Activated naive CD8-positive, alpha-beta T cell (primary cell): ENCODE results near the gene IGFLR1.
"Not testable (repeated sequence)": the region's sequence is repeated elsewhere in the genome, so short reads cannot be mapped to it uniquely, and the experiment has no call there.

Experiments
- H3K27ac Mint-ChIP-seq: one replicate; pipeline ENCODE4 v1.8.0; 2021; ENCODE audit warnings: mixed read lengths
- H3K27me3 Mint-ChIP-seq: one replicate; pipeline ENCODE4 v1.8.0; 2021; ENCODE audit warnings: mixed read lengths
- H3K36me3 Mint-ChIP-seq: one replicate; pipeline ENCODE4 v1.8.0; 2021; ENCODE audit warnings: mixed read lengths
- H3K4me1 Mint-ChIP-seq: one replicate; pipeline ENCODE4 v1.8.0; 2021; ENCODE audit warnings: low read depth, mixed read lengths
- H3K4me3 Mint-ChIP-seq: one replicate; pipeline ENCODE4 v1.8.0; 2021; ENCODE audit warnings: mild to moderate bottlenecking, mixed read lengths
- H3K9me3 Mint-ChIP-seq: one replicate; pipeline ENCODE4 v1.8.0; 2021; ENCODE audit warnings: low read depth, mixed read lengths

IGFLR1 gene

GRCh38 chr19:35708391-35708790 is 33.9 kb downstream of the IGFLR1 start:
- H3K4me3 Mint-ChIP-seq = no peak overlapping the region
- H3K36me3 Mint-ChIP-seq = no peaks in the 10 kb centered on the region
- H3K4me1 Mint-ChIP-seq = peaks cover 28% of the 10 kb centered on the region
- H3K9me3 Mint-ChIP-seq = no peaks in the 10 kb centered on the region
- H3K27me3 Mint-ChIP-seq = no peaks in the 10 kb centered on the region
- no peak overlapping the region for H3K27ac Mint-ChIP-seq

DNA sequence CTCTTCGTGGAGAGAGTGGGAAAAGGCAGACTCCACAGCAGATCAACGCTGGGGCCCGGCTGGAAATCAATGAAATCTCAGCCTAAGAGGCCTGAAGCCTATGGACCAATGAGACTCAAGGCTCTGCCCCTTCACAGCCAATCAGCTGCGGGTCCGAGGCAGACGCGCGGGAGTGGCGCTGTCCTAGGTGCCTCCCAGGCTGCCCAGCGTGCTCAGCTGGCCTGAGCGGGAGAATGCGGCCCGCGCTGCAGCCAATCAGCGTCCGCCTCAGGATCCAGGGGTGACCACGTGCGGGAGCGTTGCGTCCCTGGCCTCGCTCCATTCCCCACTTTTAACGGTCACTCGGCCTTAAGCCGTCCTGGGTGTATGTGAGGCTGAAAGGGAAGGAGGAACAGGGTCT is 38.0 kb downstream of the IGFLR1 start, which contains the start of gene ZBTB32:
ZBTB32 (plus strand) TSS at position 341 of the 400 bp plus-strand sequence. CDS start 10,069 bp downstream, outside the sequence.
- Mint-ChIP-seq H3K9me3 (no peaks in the 10 kb centered on the region), H3K4me3 (no peak within 1 kb of the TSS), H3K27me3 (no peaks in the 10 kb centered on the region), H3K36me3 (no peaks in the 10 kb centered on the region), H3K4me1 (peaks cover 5% of the 10 kb centered on the region), H3K27ac (no peak within 1 kb of the TSS)

DNA sequence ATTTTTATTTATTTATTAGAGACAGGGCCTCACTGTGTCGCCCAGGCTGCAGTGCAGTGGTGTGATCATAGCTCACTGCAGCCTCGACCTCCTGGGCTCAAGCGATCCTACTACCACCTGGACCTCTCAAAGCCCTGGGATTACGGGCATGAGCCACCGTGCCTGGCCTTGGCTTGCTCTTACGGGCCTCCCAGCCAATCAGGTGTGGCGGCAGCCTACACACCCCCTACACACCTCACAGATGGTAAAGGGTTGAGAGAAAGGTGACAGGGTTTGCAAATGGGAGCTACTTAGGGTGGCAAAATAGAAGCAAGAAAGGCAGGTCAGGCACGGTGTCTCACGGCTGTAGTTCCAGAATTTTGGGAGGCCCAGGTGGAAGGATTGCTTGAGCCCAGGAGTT is 38.9 kb downstream of the IGFLR1 start:
- Mint-ChIP-seq H3K27ac (no peak overlapping the region), H3K9me3 (no peaks in the 10 kb centered on the region), H3K36me3 (no peaks in the 10 kb centered on the region), H3K4me1 (peaks cover 5% of the 10 kb centered on the region), H3K27me3 (no peaks in the 10 kb centered on the region), H3K4me3 (no peak overlapping the region)

GRCh38 chr19:35702223-35703012 is 39.8 kb downstream of the IGFLR1 start:
- peak overlapping the region; percentile 92 for H3K4me3 Mint-ChIP-seq
- H3K4me1 Mint-ChIP-seq = peaks cover 5% of the 10 kb centered on the region
- peak overlapping the region; percentile 97 for H3K27ac Mint-ChIP-seq
- no peaks in the 10 kb centered on the region for H3K9me3 Mint-ChIP-seq
- no peaks in the 10 kb centered on the region for H3K36me3 Mint-ChIP-seq
- no peaks in the 10 kb centered on the region for H3K27me3 Mint-ChIP-seq

GRCh38 chr19:35696835-35697234 is 45.4 kb downstream of the IGFLR1 start:
- no peak overlapping the region for H3K27ac Mint-ChIP-seq
- peaks cover 2% of the 10 kb centered on the region for H3K4me1 Mint-ChIP-seq
- no peaks in the 10 kb centered on the region for H3K36me3 Mint-ChIP-seq
- no peak overlapping the region for H3K4me3 Mint-ChIP-seq
- H3K9me3 Mint-ChIP-seq = no peaks in the 10 kb centered on the region
- H3K27me3 Mint-ChIP-seq = no peaks in the 10 kb centered on the region

- H3K4me1 Mint-ChIP-seq = peaks cover 2% of the 10 kb centered on the region
These were observed 46.3 kb downstream of the IGFLR1 start for GRCh38 chr19:35695895-35696422.

GRCh38 chr19:35693835-35694599 is 48.2 kb downstream of the IGFLR1 start:
- H3K27me3 Mint-ChIP-seq = no peaks in the 10 kb centered on the region
- H3K4me1 Mint-ChIP-seq = peaks cover 2% of the 10 kb centered on the region
- no peak overlapping the region for H3K27ac Mint-ChIP-seq
- H3K9me3 Mint-ChIP-seq = no peaks in the 10 kb centered on the region
- H3K36me3 Mint-ChIP-seq = no peaks in the 10 kb centered on the region
- H3K4me3 Mint-ChIP-seq = no peak overlapping the region

More at GRCh38 chr19:35695895-35696422, 46.3 kb downstream of the IGFLR1 start:
- H3K27ac Mint-ChIP-seq = no peak overlapping the region
- H3K4me3 Mint-ChIP-seq = no peak overlapping the region
- no peaks in the 10 kb centered on the region for H3K9me3 Mint-ChIP-seq
- H3K27me3 Mint-ChIP-seq = no peaks in the 10 kb centered on the region
- H3K36me3 Mint-ChIP-seq = no peaks in the 10 kb centered on the region

GRCh38 chr19:35693422-35693821 is 48.8 kb downstream of the IGFLR1 start:
- Mint-ChIP-seq H3K27ac (no peak overlapping the region), H3K4me3 (no peak overlapping the region), H3K36me3 (no peaks in the 10 kb centered on the region), H3K4me1 (peaks cover 2% of the 10 kb centered on the region), H3K27me3 (no peaks in the 10 kb centered on the region), H3K9me3 (no peaks in the 10 kb centered on the region)

GRCh38 chr19:35692010-35692409 is 50.2 kb downstream of the IGFLR1 start:
- H3K4me1 Mint-ChIP-seq = peaks cover 2% of the 10 kb centered on the region
- no peaks in the 10 kb centered on the region for H3K27me3 Mint-ChIP-seq
- no peaks in the 10 kb centered on the region for H3K36me3 Mint-ChIP-seq
- no peak overlapping the region for H3K27ac Mint-ChIP-seq
- no peak overlapping the region for H3K4me3 Mint-ChIP-seq
- H3K9me3 Mint-ChIP-seq = no peaks in the 10 kb centered on the region

DNA sequence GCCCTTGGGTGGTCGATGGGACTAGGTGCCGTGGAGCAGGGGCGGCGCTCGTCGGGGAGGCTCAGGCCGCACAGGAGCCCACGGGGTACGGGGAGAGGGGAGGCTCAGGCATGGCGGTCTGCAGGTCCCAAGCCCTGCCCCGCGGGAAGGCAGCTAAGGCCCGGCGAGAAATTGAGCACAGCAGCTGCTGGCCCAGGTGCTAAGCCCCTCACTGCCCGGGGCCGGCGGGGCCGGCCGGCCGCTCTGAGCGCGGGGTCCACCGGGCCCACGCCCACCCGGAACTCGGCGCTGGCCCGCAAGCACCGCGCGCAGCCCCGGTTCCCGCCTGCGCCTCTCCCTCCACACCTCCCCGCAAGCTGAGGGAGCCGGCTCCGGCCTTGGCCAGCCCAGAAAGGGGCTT is 51.1 kb downstream of the IGFLR1 start:
- H3K27ac Mint-ChIP-seq, H3K27me3 Mint-ChIP-seq, H3K4me3 Mint-ChIP-seq, H3K36me3 Mint-ChIP-seq, H3K4me1 Mint-ChIP-seq, H3K9me3 Mint-ChIP-seq: not testable (repeated sequence)

DNA sequence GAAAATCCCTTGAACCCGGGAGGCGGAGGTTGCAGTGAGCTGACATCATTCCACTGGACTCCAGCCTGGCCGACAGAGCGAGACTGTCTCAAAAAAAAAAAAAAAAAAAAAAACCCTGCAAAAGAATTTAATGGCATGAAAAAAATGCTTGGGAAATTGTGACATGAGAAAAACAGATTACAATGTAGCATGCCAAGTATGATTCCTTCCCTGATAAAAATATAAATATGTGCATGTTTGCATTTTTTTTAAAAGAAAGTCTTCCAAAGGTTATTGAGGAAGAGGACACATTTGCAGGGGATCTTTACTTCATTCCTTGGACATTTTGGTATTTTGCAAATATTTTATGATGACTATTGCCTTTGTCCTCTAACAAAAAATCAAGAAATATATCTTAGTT is 52.4 kb downstream of the IGFLR1 start:
- Mint-ChIP-seq H3K27me3 (no peaks in the 10 kb centered on the region), H3K36me3 (no peaks in the 10 kb centered on the region)

More for the DNA sequence above, 52.4 kb downstream of the IGFLR1 start:
- Mint-ChIP-seq H3K27ac (no peak overlapping the region), H3K4me3 (no peak overlapping the region), H3K4me1 (no peaks in the 10 kb centered on the region), H3K9me3 (no peaks in the 10 kb centered on the region)
